Neural cell (in vitro differentiated cells): Measurements from ENCODE around the gene RASGRP2.

ENCODE experiments used
- CTCF ChIP-seq: fragments of 450-650 bp; IDR thresholded peaks from 2 replicates; pipeline ENCODE4 v1.5.1; 2014; ENCODE audit warnings: antibody characterized with exemption, mild to moderate bottlenecking, moderate library complexity; ENCODE audit not compliant: poor library complexity, severe bottlenecking
- EP300 ChIP-seq: fragments of 450-650 bp; conservative IDR thresholded peaks from 2 replicates; pipeline ENCODE4 v1.6.1; 2014; ENCODE audit warnings: antibody characterized with exemption, mild to moderate bottlenecking, moderate library complexity; ENCODE audit not compliant: poor library complexity, severe bottlenecking
- EZH2 ChIP-seq: fragments of 200-600, 300-800 bp; shearing (Covaris generic), sonication (generic); IDR thresholded peaks from 2 replicates; pipeline ENCODE4 v1.6.1; 2014; ENCODE audit warnings: antibody characterized with exemption, low read length, borderline replicate concordance, mild to moderate bottlenecking; ENCODE audit not compliant: insufficient read depth, poor library complexity, severe bottlenecking
- MXI1 ChIP-seq: fragments of 450-650 bp; conservative IDR thresholded peaks from 2 replicates; pipeline ENCODE4 v1.6.1; 2014; ENCODE audit warnings: antibody characterized with exemption, mild to moderate bottlenecking; ENCODE audit not compliant: poor library complexity, severe bottlenecking
- POLR2AphosphoS5 ChIP-seq: IDR thresholded peaks from 2 replicates; pipeline ENCODE4 v1.6.1; 2012
- RAD21 ChIP-seq: fragments of 450-650 bp; conservative IDR thresholded peaks from 2 replicates; pipeline ENCODE4 v1.6.1; 2014; ENCODE audit warnings: antibody characterized with exemption, mild to moderate bottlenecking, moderate library complexity
- SMC3 ChIP-seq: fragments of 450-650 bp; conservative IDR thresholded peaks from 2 replicates; pipeline ENCODE4 v1.6.1; 2014; ENCODE audit warnings: antibody characterized with exemption, mild to moderate bottlenecking, moderate library complexity; ENCODE audit not compliant: poor library complexity
- TAF1 ChIP-seq: IDR thresholded peaks from 2 replicates; pipeline ENCODE4 v1.6.1; 2012; ENCODE audit warnings: low read depth

DNA sequence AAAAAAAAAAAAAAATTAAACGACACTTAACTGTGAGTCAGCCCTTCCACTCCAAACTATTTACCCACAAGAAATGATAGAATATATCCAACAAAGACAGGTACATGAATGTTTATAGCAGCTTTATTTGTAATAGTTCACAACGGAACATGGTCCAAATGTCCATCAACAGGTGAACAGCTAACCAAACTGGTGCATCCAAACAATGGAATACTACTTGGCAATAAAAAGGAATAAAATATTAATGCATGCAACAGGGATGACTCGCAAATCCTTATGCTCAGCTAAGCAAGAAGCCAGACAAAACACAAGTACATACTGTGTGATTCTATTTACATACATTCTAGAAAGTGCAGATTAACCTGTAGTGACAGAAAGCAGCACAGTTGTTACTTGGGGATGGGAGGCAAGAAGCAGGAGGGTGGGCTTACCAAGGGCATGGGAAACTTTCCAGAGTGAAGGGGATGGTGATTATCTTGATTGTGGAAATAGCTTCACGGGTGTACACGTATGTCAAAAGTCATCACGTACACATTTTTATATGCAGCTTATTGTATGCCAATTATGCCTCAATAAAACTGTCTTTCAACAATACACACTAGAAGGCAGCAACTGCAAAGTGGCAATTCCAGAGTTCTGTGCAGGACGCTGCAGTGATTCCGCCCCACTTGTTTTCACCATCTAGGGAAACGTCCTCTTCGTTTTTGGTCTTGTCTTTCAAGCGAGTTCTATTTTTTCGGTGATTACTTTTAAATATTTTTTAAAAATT lies 41.1 kb upstream of the RASGRP2 start:
- no peak for TF ChIP-seq MXI1
- TF ChIP-seq CTCF: no peak
- TF ChIP-seq RAD21: no peak
- TF ChIP-seq EP300: no peak
- no peak for TF ChIP-seq POLR2AphosphoS5
- TF ChIP-seq EZH2: no peak
- no peak for TF ChIP-seq SMC3
- no peak for TF ChIP-seq TAF1
